Middle frontal gyrus (tissue), 1 donor: ENCODE data around the gene CC2D2B.
"Not testable (repeated sequence)": the region's sequence is repeated elsewhere in the genome, so short reads cannot be mapped to it uniquely, and the experiment has no call there.

Experiments
- DNase-seq: peaks from one replicate; pipeline ENCODE4 v3.0.0-alpha.2; 2015; ENCODE audit warnings: low spot score; ENCODE audit errors: extremely low spot score

Gene CC2D2B

GRCh38 chr10:96014473-96015102 is 106.8 kb downstream of the CC2D2B start:
- no peak for DNase-seq

GRCh38 chr10:96017191-96017687 is 109.5 kb downstream of the CC2D2B start:
- peak; percentile 14 for DNase-seq

- no peak for DNase-seq
Measured at GRCh38 chr10:96021332-96021731, 113.6 kb downstream of the CC2D2B start.

- DNase-seq: no peak
Measured at GRCh38 chr10:96022739-96023138, 115.0 kb downstream of the CC2D2B start.

GRCh38 chr10:96023168-96023567 is 115.4 kb downstream of the CC2D2B start:
- DNase-seq: no peak

GRCh38 chr10:96025566-96025965 is 117.8 kb downstream of the CC2D2B start:
- no peak for DNase-seq

- DNase-seq: no peak
Measured at GRCh38 chr10:96034625-96035024, 126.8 kb downstream of the CC2D2B start.

- DNase-seq: no peak
Measured at GRCh38 chr10:96038476-96039387, 131.0 kb downstream of the CC2D2B start.

GRCh38 chr10:96041146-96041545 is 133.4 kb downstream of the CC2D2B start:
- no peak for DNase-seq

GRCh38 chr10:96043033-96043892 is 135.5 kb downstream of the CC2D2B start, which contains the start of gene CCNJ:
TSS of gene CCNJ (plus strand) at chr10:96043583. CDS start at chr10:96044394, 811 bp downstream.
- peak; percentile 82 for DNase-seq

GRCh38 chr10:96043893-96044715 is 136.3 kb downstream of the CC2D2B start:
- no peak for DNase-seq

GRCh38 chr10:96044736-96045135 is 137.0 kb downstream of the CC2D2B start:
- no peak for DNase-seq

- no peak for DNase-seq
Measured at GRCh38 chr10:96046546-96046945, 138.8 kb downstream of the CC2D2B start.

- no peak for DNase-seq
Measured at GRCh38 chr10:96047004-96047649, 139.4 kb downstream of the CC2D2B start.

GRCh38 chr10:96047925-96048324 is 140.2 kb downstream of the CC2D2B start:
- not testable (repeated sequence) for DNase-seq

GRCh38 chr10:96049340-96049739 is 141.6 kb downstream of the CC2D2B start:
- no peak for DNase-seq

GRCh38 chr10:96053985-96054384 is 146.2 kb downstream of the CC2D2B start:
- DNase-seq: no peak

- DNase-seq: no peak
Measured at GRCh38 chr10:96056787-96057186, 149.0 kb downstream of the CC2D2B start.

GRCh38 chr10:96061232-96061631 is 153.5 kb downstream of the CC2D2B start:
- DNase-seq: no peak

- DNase-seq: no peak
Measured at GRCh38 chr10:96072674-96073073, 164.9 kb downstream of the CC2D2B start.
